Heart right ventricle (tissue), 16 donors: ENCODE measurements around the gene NF1. TPM values are rescaled to one million over a fixed set of nuclear protein-coding genes. Genes with fewer than 3 reads are reported as not detected.
A peak's percentile ranks its signal among the peaks of the same experiment; 100 is the strongest.

Experiments used
- ATAC-seq, 8 donors: fragments of 200-7000 bp; cut with Tn5 transposase; one replicate each; pipeline ENCODE4 v1.9.1; 2020; ENCODE audit warnings: mild to moderate bottlenecking in 8 of 8, moderate library complexity in 8 of 8, moderate number of reproducible peaks in 1 of 8
- DNase-seq, 2 donors: peaks; one replicate each; pipeline ENCODE4 v3.0.0-alpha.2; 2020
- H3K27ac ChIP-seq, 10 donors: fragments of 200-600 bp; sonication (generic) in 2 of 10; one replicate each; pipeline versions ENCODE4 v1.5.0 to v1.8.0; 2020 to 2022; ENCODE audit warnings: mild to moderate bottlenecking in 3 of 10
- H3K27me3 ChIP-seq, 7 donors: fragments of 200-600 bp; one replicate each; pipeline ENCODE4 v1.8.0; 2021 to 2022; ENCODE audit warnings: mild to moderate bottlenecking in 2 of 7
- H3K36me3 ChIP-seq, 9 donors: fragments of 200-600 bp; sonication (generic) in 1 of 9; one replicate each; pipeline versions ENCODE4 v1.5.0 to v1.8.0; 2020 to 2022; ENCODE audit warnings: mild to moderate bottlenecking in 2 of 9
- H3K4me1 ChIP-seq, 9 donors: fragments of 200-600 bp; sonication (generic) in 1 of 9; one replicate each; pipeline versions ENCODE4 v1.5.0 to v1.8.0; 2020 to 2022; ENCODE audit warnings: mild to moderate bottlenecking in 4 of 9
- H3K4me3 ChIP-seq, 10 donors: fragments of 200-600 bp; sonication (generic) in 2 of 10; one replicate each; pipeline versions ENCODE4 v1.5.0 to v1.8.0; 2020 to 2022; ENCODE audit warnings: mild to moderate bottlenecking in 7 of 10, moderate library complexity in 2 of 10
- H3K9me3 ChIP-seq, 11 donors: fragments of 200-600 bp in 10 of 11; sonication (generic) in 2 of 11; one replicate each; pipeline versions ENCODE4 v1.5.0 to v1.8.0; 2013 to 2022; ENCODE audit warnings: mild to moderate bottlenecking in 2 of 11, control low read depth in 1 of 11, moderate library complexity in 1 of 11
- CTCF ChIP-seq, 9 donors: fragments of 200-600 bp; sonication (generic) in 2 of 9; IDR thresholded peaks; one replicate each; pipeline versions ENCODE4 v1.5.0 to v1.8.0; 2021 to 2022; ENCODE audit warnings: antibody characterized with exemption in 9 of 9, mild to moderate bottlenecking in 5 of 9, moderate library complexity in 1 of 9
- whole genome bisulfite sequencing, 2 donors: extraction: QIAGEN DNeasy Blood & Tissue Kit; methylation state at CpG; one replicate each; pipeline ENCODE4 v1.1.7; 2013; ENCODE audit warnings: inconsistent platforms in 1 of 2; 5-methylcytosine and 5-hydroxymethylcytosine counted together
- intact Hi-C, 10 donors: fragments of 100-400 bp; cut with DNase I; formaldehyde crosslinking; loops; one replicate each; pipeline versions ENCODE4 v1.11.1 to v1.14.2; 2022
- polyA plus RNA-seq, 2 donors: library from polyadenylated mRNA; stranded (reverse); fragments of 200-250 nt; gene quantifications; one replicate each; pipeline ENCODE4 v1.2.3, GENCODE V29; 2013
- total RNA-seq, 10 donors: library from RNA; stranded (reverse); fragmentation: NEBNext Ultra II Directional in 3 of 10; extraction: Animal tissue kit (Norgen Biotek cat#: 25700) in 3 of 10; gene quantifications; one replicate each; pipeline versions ENCODE4 v1.2.1 to v1.2.4, GENCODE V29; 2021 to 2023
- donor health status: Arrhythmogenic right ventricular cardiomyopathy.
- donor health status: ischemic (EF 13 %, LVEDD 7.1; RV severe dilation, severe dysfunction).
- donor health status: healthy with polysubstance abuse.
- donor health status: DM: no; HTN: yes; CAD: no.
- donor health status: DM: no; HTN: no; CAD: no.
- donor health status: ischemic (EF 25% LVEDD 6.9; RV normal size, moderate dysfunction).
- donor health status: ischemic (EF 25% LVEDD 5.7; RV mildly dilated, moderate dysfunction).
- donor health status: healthy.
- donor health status: DM: yes; HTN: yes; CAD: no.
- donor health status: Ischemic cardiomyopathy.
- donor health status: ischemic (EF 35%, LVEDD 5.7; RV mildly dilated, moderate dysfunction).
- donor health status: nonischemic (EF 11% LVEDD 7.7; RV severe dilation, severe dysfunction).
- donor health status: DM: yes; HTN: yes; CAD: no.
- donor health status: PGD.
- donor health status: ischemic (EF 29% LVEDD 5.4; RV normal size, mild dysfunction).
- donor health status: nonischemic (EF 23%, LVEDD 6.1; RV moderate dilation, normal function).

The NF1 gene
- total and polyA plus RNA-seq, 12 donors = 4.2 to 71.0 (median 54.6) TPM

- no peak for ATAC-seq
- Histone ChIP-seq H3K36me3 (peaks cover 0 to 98% (median 43%) of the 10 kb centered on the region in 9 donors), H3K9me3 (peaks cover 0 to 7% (median 0%) of the 10 kb centered on the region in 11 donors), H3K4me1 (peaks cover 0 to 12% (median 0%) of the 10 kb centered on the region in 9 donors), H3K4me3 (no peak overlapping the region), H3K27ac (no peak overlapping the region), H3K27me3 (no peaks in the 10 kb centered on the region)
- intact Hi-C loops = loop anchor here in 1 of 10 donors (10.0 kb wide), 1 partner anchor 84 kb away; the partner anchor contains the start of gene EVI2A
- DNase-seq = no peak
- no peak for TF ChIP-seq CTCF (IDR thresholded peaks at IDR 0.05)
- WGBS, 2 donors = 98 to 99% methylated on average over 4 of the region's 4 CpGs
Observed at GRCh38 chr17:31241116-31241515, 146.3 kb downstream of the NF1 start.

DNA sequence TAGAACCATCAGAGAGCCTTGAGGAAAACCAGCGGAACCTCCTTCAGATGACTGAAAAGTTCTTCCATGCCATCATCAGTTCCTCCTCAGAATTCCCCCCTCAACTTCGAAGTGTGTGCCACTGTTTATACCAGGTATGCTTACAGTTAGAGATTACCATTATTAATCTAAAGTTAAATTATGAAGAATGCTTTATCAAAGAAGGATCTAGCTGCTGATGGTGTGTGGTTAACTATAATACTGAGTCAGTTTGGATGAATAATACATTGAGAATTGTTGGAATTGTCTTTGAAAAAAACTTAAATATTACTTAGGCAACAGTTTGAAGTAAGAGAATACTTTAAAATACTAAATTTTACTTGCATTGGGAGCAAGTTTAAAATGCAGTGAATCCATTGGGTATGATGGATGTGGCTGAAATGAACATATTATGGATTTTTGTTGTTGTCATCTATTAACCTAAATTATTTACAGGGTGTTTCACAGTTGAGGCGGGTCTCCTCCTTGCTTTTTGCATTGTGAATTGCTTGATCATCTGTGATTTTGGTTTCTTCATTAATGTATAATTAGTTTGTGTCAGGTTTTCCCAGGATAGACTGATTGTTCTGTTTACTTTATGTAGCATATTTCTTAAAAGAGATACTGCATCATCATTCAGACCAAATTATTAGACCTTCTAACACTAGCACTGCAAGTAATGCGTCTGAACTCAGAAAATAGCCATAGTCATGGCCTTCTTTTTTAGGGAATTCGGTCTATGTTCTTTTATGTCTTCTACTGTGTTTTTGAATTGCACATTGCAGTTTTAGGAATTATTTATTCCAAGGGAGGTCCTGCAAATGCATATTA, 154.4 kb downstream of the NF1 start:
- 97 to 98% methylated on average over 5 of the region's 5 CpGs for WGBS, 2 donors
- Histone ChIP-seq H3K4me1 (peaks cover 0 to 25% (median 21%) of the 10 kb centered on the region in 9 donors), H3K9me3 (no peaks in the 10 kb centered on the region), H3K27ac (no peak overlapping the region), H3K36me3 (peaks cover 0 to 61% (median 8%) of the 10 kb centered on the region in 9 donors), H3K27me3 (no peaks in the 10 kb centered on the region), H3K4me3 (no peak overlapping the region)
- intact Hi-C loops = loop anchor here in 1 of 10 donors (10.0 kb wide), 1 partner anchor 76 kb away; the partner anchor contains the start of gene EVI2A
- ATAC-seq = no peak
- DNase-seq = no peak
- TF ChIP-seq CTCF (IDR thresholded peaks at IDR 0.05) = no peak

- Histone ChIP-seq H3K27me3 (no peaks in the 10 kb centered on the region), H3K27ac (peak overlapping the region in 1 of 10 donors; percentile 37), H3K4me3 (no peak overlapping the region), H3K4me1 (peaks cover 0 to 25% (median 21%) of the 10 kb centered on the region in 9 donors), H3K9me3 (no peaks in the 10 kb centered on the region), H3K36me3 (peaks cover 0 to 60% (median 8%) of the 10 kb centered on the region in 9 donors)
- TF ChIP-seq CTCF (IDR thresholded peaks at IDR 0.05) = no peak
- no peak for ATAC-seq
- intact Hi-C loops = loop anchor here in 1 of 10 donors (10.0 kb wide), 1 partner anchor 75 kb away; the partner anchor contains the start of gene EVI2A
- DNase-seq = no peak
- 72 to 78% methylated on average over 4 of the region's 4 CpGs for WGBS, 2 donors
Observed at GRCh38 chr17:31249835-31250141, 155.0 kb downstream of the NF1 start.

- no peak for ATAC-seq
- Histone ChIP-seq H3K36me3 (peaks cover 0 to 60% (median 3%) of the 10 kb centered on the region in 9 donors), H3K27ac (peak overlapping the region in 2 of 10 donors; percentile 37 to 71), H3K4me1 (peaks cover 0 to 25% (median 21%) of the 10 kb centered on the region in 9 donors), H3K4me3 (no peak overlapping the region), H3K27me3 (no peaks in the 10 kb centered on the region), H3K9me3 (no peaks in the 10 kb centered on the region)
- no peak for TF ChIP-seq CTCF (IDR thresholded peaks at IDR 0.05)
- no peak for DNase-seq
- intact Hi-C loops = no loop called here
- 61 to 72% methylated on average over 1 of the region's 1 CpG for WGBS, 2 donors
Observed at GRCh38 chr17:31250229-31250628, 155.5 kb downstream of the NF1 start.
